Calu3 (cell line): Measurements from ENCODE around the gene NCLN. TPM values are rescaled to one million over a fixed set of nuclear protein-coding genes. Genes with fewer than 3 reads are reported as not detected.

Experiments used
- BruUV-seq: library from RNA; stranded (reverse); fragments of 400-500 nt; replicated peaks from 2 replicates; lab custom pipeline; 2021; lab: Mats Ljungman, UMichigan
- CTCF ChIA-PET: fragments of 300-600 bp; sonication (Branson Sonifier 250); formaldehyde crosslinking; loops from one replicate; lab custom pipeline; 2022; ENCODE audit warnings: antibody characterized with exemption; lab: Charles Lee
- DNase-seq: peaks from one replicate; pipeline ENCODE4 v3.0.0; 2022
- H3K27ac Mint-ChIP-seq: one replicate; pipeline ENCODE4 v1.8.0; 2022; ENCODE audit warnings: mixed read lengths; ENCODE audit not compliant: unreplicated experiment
- H3K27me3 Mint-ChIP-seq: one replicate; pipeline ENCODE4 v1.8.0; 2022; ENCODE audit warnings: mixed read lengths; ENCODE audit not compliant: unreplicated experiment
- H3K36me3 Mint-ChIP-seq: one replicate; pipeline ENCODE4 v1.8.0; 2022; ENCODE audit warnings: mild to moderate bottlenecking, moderate library complexity, mixed read lengths; ENCODE audit not compliant: insufficient read depth, unreplicated experiment
- H3K4me1 Mint-ChIP-seq: one replicate; pipeline ENCODE4 v1.8.0; 2022; ENCODE audit warnings: mild to moderate bottlenecking, low read depth, mixed read lengths; ENCODE audit not compliant: unreplicated experiment
- H3K4me3 Mint-ChIP-seq: one replicate; pipeline ENCODE4 v1.8.0; 2022; ENCODE audit warnings: mild to moderate bottlenecking, low read depth, moderate library complexity, mixed read lengths; ENCODE audit not compliant: unreplicated experiment
- H3K9me3 Mint-ChIP-seq: one replicate; pipeline ENCODE4 v1.8.0; 2022; ENCODE audit warnings: low read depth, mixed read lengths; ENCODE audit not compliant: unreplicated experiment
- CTCF ChIP-seq: fragments of 200-600 bp; IDR thresholded peaks from one replicate; pipeline ENCODE4 v1.8.0; 2022; ENCODE audit warnings: antibody characterized with exemption; ENCODE audit not compliant: unreplicated experiment
- intact Hi-C: fragments of 100-400 bp; cut with micrococcal nuclease; formaldehyde crosslinking; loops from one replicate; pipeline ENCODE4 v1.10.0; 2022; ENCODE audit not compliant: unreplicated experiment
- total RNA-seq: library from RNA; stranded (reverse); gene quantifications from 2 replicates; pipeline ENCODE4 v1.2.3, GENCODE V29; 2022

The NCLN gene
- total RNA-seq, 1 experiment from 2014 or later, result 79.6 TPM

GRCh38 chr19:3208317-3209207, 22.8 kb downstream of the NCLN start:
- intact Hi-C loops, result no loop called here
- Mint-ChIP-seq H3K27me3 (no peaks in the 10 kb centered on the region), H3K27ac (no peak overlapping the region), H3K36me3 (peaks cover 24% of the 10 kb centered on the region), H3K4me1 (no peaks in the 10 kb centered on the region), H3K4me3 (no peak overlapping the region), H3K9me3 (no peaks in the 10 kb centered on the region)
- CTCF ChIA-PET, result no interaction called here
- no peak for DNase-seq
- BruUV-seq, result TSS peak; percentile 73
- no peak for TF ChIP-seq CTCF

DNA sequence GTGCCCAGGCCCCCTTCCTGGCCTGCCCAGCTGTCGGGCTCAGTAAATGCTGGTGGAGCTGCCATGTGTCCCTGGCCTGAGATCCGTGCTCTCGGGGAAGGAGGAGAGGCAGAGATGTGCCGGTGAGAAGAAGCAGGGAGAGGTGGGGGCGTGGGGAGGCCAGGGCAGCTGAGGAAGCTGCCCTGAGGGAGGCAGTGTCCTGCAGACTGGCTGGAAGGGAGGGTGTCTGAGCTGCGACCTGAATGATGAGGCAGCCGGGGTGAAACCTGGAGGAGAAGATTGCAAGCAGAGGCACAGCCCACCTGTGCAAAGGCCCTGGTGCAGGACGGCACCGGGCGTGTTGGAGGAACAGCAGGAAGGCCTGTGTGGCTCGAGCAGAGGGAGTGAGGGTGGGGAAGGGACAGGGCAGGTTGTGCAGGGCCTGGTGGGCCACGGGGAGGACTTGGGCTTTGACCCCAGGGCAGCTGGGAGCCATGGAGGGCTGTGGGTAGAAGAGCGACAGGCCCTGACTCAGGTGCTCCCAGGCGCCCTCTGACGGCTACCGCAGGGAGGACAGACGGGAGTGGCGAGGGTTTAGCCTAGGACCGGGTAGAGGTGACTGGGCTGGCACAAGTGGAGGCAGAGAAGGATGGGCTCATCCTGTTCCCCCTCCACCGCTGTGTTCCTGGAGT, 24.8 kb downstream of the NCLN start:
- no TSS peak for BruUV-seq
- TF ChIP-seq CTCF, result peak; percentile 49
- Mint-ChIP-seq H3K27me3 (no peaks in the 10 kb centered on the region), H3K36me3 (peaks cover 19% of the 10 kb centered on the region), H3K27ac (no peak overlapping the region), H3K9me3 (no peaks in the 10 kb centered on the region), H3K4me1 (no peaks in the 10 kb centered on the region), H3K4me3 (no peak overlapping the region)
- intact Hi-C loops, result no loop called here
- CTCF ChIA-PET, result no interaction called here
- DNase-seq, result peak; percentile 51

GRCh38 chr19:3211191-3211590, 25.5 kb downstream of the NCLN start:
- Mint-ChIP-seq H3K27ac (no peak overlapping the region), H3K36me3 (peaks cover 19% of the 10 kb centered on the region), H3K4me1 (no peaks in the 10 kb centered on the region), H3K4me3 (no peak overlapping the region), H3K27me3 (no peaks in the 10 kb centered on the region), H3K9me3 (no peaks in the 10 kb centered on the region)
- DNase-seq, result no peak
- no peak for TF ChIP-seq CTCF
- no TSS peak for BruUV-seq
- intact Hi-C loops, result no loop called here
- CTCF ChIA-PET, result no interaction called here

- no peak for DNase-seq
- Mint-ChIP-seq H3K36me3 (peaks cover 15% of the 10 kb centered on the region), H3K4me1 (no peaks in the 10 kb centered on the region), H3K4me3 (no peak overlapping the region), H3K9me3 (no peaks in the 10 kb centered on the region), H3K27me3 (no peaks in the 10 kb centered on the region), H3K27ac (no peak overlapping the region)
- intact Hi-C loops, result no loop called here
- no TSS peak for BruUV-seq
- TF ChIP-seq CTCF, result no peak
- CTCF ChIA-PET, result no interaction called here
Observed at GRCh38 chr19:3213159-3213558, 27.4 kb downstream of the NCLN start.
